WERI-Rb-1 (cell line): ENCODE measurements around the gene ORC5.

Experiments
- DNase-seq: peaks from one replicate; pipeline ENCODE4 v3.0.0-alpha.2; 2020
- H3K27ac ChIP-seq: fragments of 250-450 bp; sonication (Bioruptor Pico); 2 replicates; pipeline ENCODE4 v1.5.1; 2020; ENCODE audit warnings: mild to moderate bottlenecking, moderate library complexity
- H3K27me3 ChIP-seq: fragments of 250-450 bp; sonication (Bioruptor Pico); 2 replicates; pipeline ENCODE4 v1.5.1; 2021; ENCODE audit warnings: mild to moderate bottlenecking, low read depth, moderate library complexity; ENCODE audit not compliant: insufficient read depth, severe bottlenecking
- H3K36me3 ChIP-seq: fragments of 250-450 bp; sonication (Bioruptor Pico); 2 replicates; pipeline ENCODE4 v1.5.1; 2020; ENCODE audit warnings: mild to moderate bottlenecking, moderate library complexity
- H3K4me3 ChIP-seq: 2 replicates; pipeline ENCODE4 v1.5.1; 2011; ENCODE audit warnings: low read depth, mild to moderate bottlenecking, control low read depth, low read length
- H3K9me3 ChIP-seq: fragments of 250-450 bp; sonication (Bioruptor Pico); 2 replicates; pipeline ENCODE4 v1.5.1; 2021; ENCODE audit warnings: mild to moderate bottlenecking, moderate library complexity; ENCODE audit not compliant: severe bottlenecking
- TF ChIP-seq, protein P1 (sequence below): IDR thresholded peaks from 2 replicates; pipeline ENCODE4 v1.5.1; 2011; ENCODE audit warnings: low read depth, mild to moderate bottlenecking, control low read depth, inconsistent platforms, low read length

The ORC5 gene

DNA sequence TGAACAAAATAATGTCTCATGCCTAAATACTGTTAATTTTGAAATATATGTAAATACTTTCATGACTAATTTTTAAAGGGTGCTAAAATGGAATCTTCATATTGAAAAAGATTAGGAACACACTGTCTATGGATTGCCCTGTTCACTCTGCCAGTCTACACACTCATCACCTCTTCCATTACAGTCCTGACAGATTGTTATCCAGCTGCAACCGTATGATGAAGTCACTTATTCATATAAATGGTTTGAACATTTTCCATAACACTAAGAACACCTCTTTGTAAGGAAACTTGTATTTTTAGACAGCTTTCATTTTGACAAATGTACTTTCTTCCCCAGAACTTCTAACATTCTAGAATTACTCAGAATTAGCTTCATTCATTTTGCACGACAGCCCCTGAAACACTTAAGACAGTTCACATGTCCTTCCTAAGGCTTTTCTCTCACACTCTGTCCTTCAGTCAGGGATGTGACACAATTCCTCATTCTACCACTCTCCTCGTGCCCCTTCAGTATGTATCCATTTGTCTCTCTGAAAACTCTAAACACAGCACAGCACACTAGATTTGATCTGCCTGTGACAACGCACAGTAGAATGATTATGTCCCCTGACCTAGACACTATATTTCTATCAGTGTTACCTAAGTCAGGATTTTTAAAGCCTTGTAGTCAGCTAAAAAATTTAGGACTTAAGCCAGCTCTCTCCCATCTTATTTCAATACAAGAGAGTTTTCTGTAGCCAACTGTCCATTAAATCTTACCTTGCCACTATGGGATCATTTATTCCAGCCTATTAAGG lies 71.9 kb downstream of the ORC5 start:
- no peak overlapping the region for H3K4me3 ChIP-seq
- no peaks in the 10 kb centered on the region for H3K27me3 ChIP-seq
- TF ChIP-seq, protein P1, sequence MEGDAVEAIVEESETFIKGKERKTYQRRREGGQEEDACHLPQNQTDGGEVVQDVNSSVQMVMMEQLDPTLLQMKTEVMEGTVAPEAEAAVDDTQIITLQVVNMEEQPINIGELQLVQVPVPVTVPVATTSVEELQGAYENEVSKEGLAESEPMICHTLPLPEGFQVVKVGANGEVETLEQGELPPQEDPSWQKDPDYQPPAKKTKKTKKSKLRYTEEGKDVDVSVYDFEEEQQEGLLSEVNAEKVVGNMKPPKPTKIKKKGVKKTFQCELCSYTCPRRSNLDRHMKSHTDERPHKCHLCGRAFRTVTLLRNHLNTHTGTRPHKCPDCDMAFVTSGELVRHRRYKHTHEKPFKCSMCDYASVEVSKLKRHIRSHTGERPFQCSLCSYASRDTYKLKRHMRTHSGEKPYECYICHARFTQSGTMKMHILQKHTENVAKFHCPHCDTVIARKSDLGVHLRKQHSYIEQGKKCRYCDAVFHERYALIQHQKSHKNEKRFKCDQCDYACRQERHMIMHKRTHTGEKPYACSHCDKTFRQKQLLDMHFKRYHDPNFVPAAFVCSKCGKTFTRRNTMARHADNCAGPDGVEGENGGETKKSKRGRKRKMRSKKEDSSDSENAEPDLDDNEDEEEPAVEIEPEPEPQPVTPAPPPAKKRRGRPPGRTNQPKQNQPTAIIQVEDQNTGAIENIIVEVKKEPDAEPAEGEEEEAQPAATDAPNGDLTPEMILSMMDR, result no peak
- H3K36me3 ChIP-seq, result peaks cover 15% of the 10 kb centered on the region
- H3K9me3 ChIP-seq, result no peaks in the 10 kb centered on the region
- H3K27ac ChIP-seq, result no peak overlapping the region
- DNase-seq, result no peak

GRCh38 chr7:104133238-104133637 lies 74.6 kb downstream of the ORC5 start:
- Histone ChIP-seq H3K27ac (no peak overlapping the region), H3K9me3 (no peaks in the 10 kb centered on the region), H3K36me3 (peaks cover 23% of the 10 kb centered on the region), H3K27me3 (no peaks in the 10 kb centered on the region), H3K4me3 (no peak overlapping the region)
- no peak for DNase-seq
- TF ChIP-seq, protein P1, result no peak

DNA sequence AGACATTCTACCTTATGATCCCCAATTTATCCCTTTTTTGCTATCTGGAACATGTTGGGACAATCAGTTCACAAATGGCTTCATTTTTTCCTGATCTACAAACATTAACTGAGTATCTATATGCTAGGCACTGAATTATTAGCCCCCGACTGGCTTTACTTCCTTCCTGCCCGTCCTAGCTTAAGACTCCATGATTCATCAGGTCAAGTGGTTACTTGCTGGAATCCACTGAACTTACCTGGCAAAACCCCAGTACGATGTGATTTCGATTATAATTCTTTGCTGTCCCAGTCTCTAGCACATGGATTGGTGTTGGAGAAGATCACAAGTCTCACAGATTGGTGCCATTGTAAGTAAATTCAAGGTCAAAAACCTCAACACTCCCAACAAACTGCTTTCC lies 77.1 kb downstream of the ORC5 start:
- no peak for DNase-seq
- no peaks in the 10 kb centered on the region for H3K27me3 ChIP-seq
- H3K36me3 ChIP-seq, result peaks cover 17% of the 10 kb centered on the region
- H3K9me3 ChIP-seq, result no peaks in the 10 kb centered on the region
- H3K27ac ChIP-seq, result no peak overlapping the region
- no peak overlapping the region for H3K4me3 ChIP-seq
- TF ChIP-seq, protein P1, result no peak

GRCh38 chr7:104127204-104127603 lies 80.6 kb downstream of the ORC5 start:
- no peaks in the 10 kb centered on the region for H3K27me3 ChIP-seq
- DNase-seq, result no peak
- no peak overlapping the region for H3K4me3 ChIP-seq
- TF ChIP-seq, protein P1, result no peak
- H3K36me3 ChIP-seq, result peaks cover 22% of the 10 kb centered on the region
- no peak overlapping the region for H3K27ac ChIP-seq
- H3K9me3 ChIP-seq, result no peaks in the 10 kb centered on the region

DNA sequence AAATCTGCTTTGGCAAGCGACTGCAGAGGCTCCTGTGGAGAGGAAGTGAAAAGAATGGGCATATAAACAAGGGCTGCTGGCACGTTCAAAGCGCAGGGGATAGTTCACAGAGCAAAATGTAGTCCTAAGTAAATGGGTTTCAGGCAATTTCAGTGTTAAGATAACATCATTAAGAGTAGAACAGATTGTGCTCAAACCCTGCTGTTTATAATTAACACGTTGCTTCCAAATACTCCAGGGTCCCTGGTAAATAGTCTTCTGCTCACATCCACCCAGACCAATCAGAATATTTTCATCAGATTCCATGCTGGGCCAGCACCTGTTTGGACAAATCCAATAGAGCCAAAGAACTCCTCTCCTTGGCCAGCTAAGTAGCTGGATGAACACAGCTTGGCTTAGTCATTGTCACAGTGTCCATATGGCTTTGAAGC lies 81.4 kb downstream of the ORC5 start:
- Histone ChIP-seq H3K27ac (no peak overlapping the region), H3K27me3 (no peaks in the 10 kb centered on the region), H3K36me3 (peaks cover 22% of the 10 kb centered on the region), H3K4me3 (no peak overlapping the region), H3K9me3 (no peaks in the 10 kb centered on the region)
- peak; percentile 10 for DNase-seq
- TF ChIP-seq, protein P1, result no peak
